Fibroblast of skin of back (primary cell): ENCODE measurements around the gene SYNPR.
A peak's percentile ranks its signal among the peaks of the same experiment; 100 is the strongest.
"Not testable (repeated sequence)": the region's sequence is repeated elsewhere in the genome, so short reads cannot be mapped to it uniquely, and the experiment has no call there.

Source experiments
- DNase-seq: peaks from one replicate; pipeline ENCODE4 v3.0.0-alpha.2; 2013

Gene SYNPR

DNA sequence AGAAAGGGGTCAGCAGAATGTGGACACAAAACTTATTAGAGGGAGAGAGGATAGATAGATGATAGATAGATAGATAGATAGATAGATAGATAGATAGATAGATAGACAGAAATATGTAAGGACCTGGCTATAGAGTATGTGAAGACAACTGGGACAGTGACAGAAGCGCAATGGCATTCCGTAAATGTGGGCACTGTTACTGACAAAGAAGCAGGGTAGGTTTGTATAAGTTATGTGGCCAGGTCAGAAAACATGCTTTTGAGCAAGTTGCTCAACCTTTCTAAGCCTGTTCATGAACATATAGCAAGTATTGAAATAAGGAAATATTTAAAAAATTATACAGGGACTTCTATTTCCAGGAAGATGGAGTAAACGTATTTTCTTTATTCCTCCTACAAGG, 357.1 kb downstream of the SYNPR start:
- no peak for DNase-seq

DNA sequence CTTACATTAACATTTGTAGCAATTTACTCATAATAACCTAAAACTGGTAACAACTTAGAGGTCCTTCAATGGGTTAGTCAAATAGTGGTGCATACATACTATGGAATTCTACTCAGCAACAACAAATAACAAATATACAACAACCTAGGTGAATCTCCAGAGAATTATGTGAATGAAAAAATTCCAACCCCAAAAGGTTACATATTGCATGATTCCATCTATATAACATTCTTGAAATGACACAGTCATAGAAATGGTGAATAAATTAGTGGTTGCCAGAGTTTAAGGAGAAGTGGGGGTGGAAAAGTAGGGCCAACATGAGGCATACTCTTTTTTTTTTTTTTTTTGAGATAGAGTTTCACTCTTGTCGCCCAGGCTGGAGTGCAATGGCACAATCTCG, 361.7 kb downstream of the SYNPR start:
- peak; percentile 24 for DNase-seq

DNA sequence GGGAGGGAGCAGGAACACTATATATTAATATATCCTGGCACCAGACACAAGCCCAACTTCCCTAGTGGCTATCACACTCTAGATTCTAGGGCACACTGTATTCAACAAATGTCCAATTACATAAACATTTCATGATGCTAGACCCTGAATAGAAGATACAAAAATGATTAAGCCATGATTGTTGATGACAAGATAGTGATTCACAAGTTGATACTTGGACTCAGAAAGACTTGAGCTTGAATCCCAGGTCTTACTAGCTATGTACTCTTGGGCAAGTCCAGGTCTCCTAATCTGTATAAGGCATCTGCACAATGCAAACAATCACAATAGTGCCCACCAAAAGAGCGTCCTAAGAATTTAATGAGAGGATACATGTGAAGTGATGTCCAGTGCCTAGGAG, 364.4 kb downstream of the SYNPR start:
- DNase-seq, result no peak

DNA sequence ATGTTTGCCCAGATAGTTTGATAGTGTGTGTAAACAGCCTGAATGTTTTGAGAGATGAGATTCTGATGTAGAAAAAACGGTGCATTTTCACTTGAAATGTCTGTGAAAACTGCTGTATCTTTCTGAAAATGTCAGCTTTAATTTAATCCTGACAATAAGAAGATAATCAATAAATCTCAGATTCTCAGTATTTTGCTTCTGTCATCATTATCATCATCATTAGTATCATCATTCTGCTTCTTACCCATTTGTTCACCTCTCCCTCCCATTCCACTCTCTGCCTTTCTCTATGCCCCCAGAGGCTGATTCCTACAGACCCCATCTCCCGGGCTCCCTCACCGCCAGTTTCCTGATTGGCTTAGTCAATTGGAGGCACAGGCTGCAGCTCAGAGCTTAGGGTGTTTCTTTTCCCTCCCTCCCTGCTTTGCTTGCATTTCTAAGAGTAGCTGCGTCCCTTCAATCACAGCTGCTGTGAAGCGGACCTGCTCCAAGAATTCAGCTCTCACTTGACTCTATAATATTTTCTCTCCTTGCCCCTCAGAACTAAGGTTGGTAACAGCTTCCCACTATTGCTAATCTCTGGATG, 366.2 kb downstream of the SYNPR start:
- DNase-seq, result no peak

DNA sequence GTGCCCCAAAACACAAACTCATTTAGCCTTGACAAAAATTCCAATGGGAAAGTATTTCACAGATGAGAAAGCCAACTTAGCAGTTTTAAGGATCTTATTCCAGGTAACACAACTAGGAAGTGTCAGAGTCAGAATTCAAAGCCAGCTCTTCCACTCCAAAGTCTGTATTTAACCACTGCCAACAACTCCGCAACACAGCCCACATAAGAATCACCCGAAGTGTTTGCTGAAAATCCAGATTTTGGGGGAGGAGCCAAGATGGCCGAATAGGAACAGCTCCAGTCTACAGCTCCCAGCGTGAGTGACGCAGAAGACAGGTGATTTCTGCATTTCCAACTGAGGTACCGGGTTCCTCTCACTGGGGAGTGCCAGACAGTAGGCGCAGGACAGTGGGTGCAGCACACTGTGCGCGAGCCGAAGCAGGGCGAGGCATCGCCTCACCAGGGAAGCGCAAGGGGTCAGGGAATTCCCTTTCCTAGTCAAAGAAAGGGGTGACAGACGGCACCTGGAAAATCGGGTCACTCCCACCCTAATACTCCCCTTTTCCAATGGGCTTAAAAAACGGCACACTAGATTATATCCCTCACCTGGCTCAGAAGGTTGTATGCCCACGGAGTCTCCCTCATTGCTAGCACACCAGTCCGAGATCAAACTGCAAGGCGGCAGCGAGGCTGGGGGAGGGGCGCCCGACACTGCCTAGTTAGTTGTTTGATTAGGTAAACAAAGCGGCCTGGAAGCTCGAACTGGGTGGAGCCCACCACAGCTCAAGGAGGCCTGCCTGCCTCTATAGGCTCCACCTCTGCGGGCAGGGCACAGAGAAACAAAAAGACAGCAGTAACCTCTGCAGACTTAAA, 367.0 kb downstream of the SYNPR start:
- DNase-seq, result not testable (repeated sequence)

DNA sequence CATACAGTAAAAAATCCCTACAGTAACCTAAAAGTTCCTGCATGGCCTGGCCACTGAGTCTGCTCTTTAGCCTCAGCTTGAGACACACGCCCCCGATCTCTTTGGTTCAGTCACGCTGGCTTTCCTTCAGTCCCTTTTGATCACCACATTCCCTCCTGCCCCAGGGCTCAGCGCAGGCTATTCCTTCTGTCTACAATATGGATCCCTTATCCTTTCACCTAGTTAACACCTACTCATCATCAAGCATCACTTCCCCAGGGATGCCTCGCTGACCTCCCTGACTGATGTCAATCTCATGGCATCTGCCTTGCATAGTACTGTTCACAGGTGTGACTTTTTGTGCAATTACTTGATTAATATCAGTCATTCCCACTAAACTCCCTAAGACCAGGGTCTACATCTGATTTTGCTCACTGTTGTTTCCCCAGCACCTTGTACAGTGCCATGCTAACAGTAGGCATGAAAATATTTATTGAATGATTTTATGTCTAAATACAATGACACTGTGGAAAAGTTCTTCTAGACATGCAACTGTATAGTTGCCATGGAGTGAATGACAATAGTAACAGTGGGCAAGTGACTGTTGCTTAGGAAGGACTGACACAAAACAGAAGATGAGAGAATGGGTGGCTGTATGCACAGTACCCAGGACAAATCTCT, 374.1 kb downstream of the SYNPR start, which contains the start of gene SNTN:
Gene SNTN, plus strand, starts transcription at position 610 of the 660 bp plus-strand sequence. Its CDS starts 13 bp downstream, at position 623.
- no peak for DNase-seq

DNA sequence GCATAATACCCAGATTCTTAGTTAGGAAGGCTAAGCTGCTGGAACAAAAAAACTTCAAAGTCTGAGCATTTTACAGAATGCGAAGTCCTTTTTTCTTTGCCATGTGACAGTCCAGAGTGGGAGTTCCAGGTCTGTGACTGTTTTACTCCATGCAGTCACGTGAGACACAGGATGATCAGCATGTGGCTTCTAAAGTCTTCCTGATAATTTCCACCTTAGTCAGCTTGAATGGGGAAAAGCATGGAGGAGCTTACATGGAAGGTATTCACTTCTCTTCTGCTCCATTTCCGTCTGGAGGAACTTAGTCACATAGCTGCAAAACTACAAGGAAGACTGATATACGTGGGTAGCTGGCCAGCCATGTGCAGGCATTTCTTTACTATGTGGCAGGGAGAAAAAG, 376.1 kb downstream of the SYNPR start:
- DNase-seq, result peak; percentile 61

DNA sequence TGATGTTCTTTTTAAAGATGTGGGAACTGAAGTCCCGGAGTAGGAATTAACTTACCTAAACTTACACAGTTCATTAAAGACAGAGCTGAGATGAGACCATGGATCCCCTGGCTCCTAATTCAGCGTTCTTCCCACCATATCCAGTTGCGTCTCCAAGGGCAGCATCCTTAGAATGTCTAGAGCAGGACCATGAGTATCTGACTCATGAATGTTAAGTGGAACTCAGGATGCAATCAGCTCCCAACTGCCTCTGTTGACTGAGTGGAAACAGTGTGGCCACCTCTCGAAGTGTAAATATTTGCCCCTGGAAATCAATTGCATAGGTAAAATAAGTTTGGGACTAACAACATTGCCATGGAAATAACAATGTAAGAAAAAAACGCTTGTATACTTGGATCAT, 376.8 kb downstream of the SYNPR start:
- DNase-seq, result peak; percentile 65

DNA sequence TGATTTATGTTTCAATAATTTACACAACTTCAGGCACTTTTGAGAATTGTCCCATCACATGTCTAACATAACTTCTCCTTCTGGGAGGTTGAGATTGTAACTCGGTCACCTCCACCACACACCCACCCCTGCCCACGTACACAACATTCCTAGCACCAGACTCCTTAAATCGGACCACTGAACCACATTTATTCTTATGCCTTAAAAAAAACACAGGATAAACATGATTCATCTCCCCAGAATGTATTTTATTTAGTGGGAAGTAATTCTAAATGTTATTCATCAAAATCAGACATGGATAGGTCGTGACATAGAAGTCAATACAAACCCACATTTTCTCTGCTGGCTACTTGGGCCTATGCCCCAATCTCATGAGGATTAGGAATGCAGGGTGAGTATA, 377.4 kb downstream of the SYNPR start:
- DNase-seq, result peak; percentile 98

DNA sequence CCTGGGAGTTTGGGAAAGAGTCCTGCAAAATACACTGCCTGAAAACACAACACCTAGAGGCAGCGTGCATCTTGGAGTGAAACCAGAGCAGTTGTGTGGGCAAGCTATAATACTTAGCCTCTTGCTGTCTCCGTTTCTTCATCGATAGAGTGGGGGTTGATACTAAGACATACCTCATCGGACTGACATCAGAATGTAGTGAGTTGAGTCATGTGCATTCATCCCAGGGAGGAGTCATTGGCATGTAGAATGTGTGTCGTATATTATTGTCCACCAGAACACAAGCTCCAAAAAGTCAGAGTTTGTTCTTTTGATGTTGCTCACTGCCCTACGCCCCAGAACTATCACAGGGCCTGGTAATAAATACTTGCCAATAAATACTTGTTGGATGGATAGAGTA, 378.7 kb downstream of the SYNPR start:
- peak; percentile 88 for DNase-seq

DNA sequence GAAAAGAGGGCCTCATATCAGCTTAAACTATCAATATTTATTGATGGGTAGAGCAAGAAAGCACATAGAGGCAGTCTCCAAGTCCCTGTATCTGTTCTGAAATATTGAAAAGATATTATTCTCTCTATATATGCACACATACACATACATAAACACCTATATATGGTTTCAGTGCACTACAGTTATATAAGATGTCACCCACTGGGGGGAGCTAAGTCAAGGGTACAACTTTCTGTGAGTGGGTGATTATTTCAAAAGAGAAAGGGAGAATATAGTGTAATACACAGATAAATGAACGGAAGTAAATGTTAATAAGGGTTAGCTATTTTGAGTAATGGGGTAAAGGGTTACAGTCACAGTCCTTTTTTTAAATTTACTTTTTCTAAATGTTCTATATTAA, 383.1 kb downstream of the SYNPR start:
- peak; percentile 36 for DNase-seq

DNA sequence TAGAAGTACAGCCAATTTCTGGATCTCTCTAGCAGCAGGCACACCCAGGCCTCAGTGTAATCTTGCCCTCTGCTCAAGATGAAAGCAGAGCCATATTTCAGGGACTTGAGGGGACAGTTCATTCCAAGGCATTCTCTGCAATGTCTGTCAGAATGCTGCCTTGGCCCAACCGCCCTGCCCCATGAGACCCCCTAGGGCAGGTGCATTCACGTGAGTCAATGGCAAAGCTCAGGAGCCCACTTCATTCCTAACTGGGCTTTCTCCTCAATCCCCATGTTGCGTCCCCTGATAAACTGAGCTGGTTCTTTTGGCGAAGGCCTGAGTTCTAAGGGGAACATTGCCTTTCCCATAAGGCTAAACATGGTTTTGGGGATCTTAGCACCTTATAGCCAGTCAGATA, 383.9 kb downstream of the SYNPR start:
- no peak for DNase-seq

DNA sequence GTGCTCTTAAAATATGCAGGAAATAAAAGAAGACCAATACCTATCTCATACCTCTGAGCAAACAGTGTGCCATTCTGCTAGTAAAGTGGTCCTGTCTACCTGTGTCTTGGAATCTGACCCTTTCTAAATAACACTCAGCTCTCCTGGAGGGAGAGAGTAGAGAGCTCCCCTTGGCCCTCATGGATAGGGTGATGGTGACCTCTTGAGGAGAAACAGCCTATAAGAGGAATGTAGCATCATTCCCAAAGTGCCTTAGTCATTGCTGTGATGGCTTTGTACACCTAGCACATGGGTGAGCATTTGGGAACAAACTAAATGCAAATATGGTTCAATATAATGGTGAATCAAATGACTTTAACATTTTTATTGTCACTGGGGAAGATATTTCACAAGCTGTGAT, 384.4 kb downstream of the SYNPR start:
- peak; percentile 36 for DNase-seq
